T-helper 2 cell (primary cell): ENCODE data around the gene MTFP1.
A peak's percentile ranks its signal among the peaks of the same experiment; 100 is the strongest.
"Not testable (repeated sequence)": the region's sequence is repeated elsewhere in the genome, so short reads cannot be mapped to it uniquely, and the experiment has no call there.

Experiments used
- DNase-seq, 5 experiments: peaks; one replicate each; pipeline versions ENCODE4 v3.0.0 to v3.0.0-alpha.2; 2012 to 2022

MTFP1 gene

DNA sequence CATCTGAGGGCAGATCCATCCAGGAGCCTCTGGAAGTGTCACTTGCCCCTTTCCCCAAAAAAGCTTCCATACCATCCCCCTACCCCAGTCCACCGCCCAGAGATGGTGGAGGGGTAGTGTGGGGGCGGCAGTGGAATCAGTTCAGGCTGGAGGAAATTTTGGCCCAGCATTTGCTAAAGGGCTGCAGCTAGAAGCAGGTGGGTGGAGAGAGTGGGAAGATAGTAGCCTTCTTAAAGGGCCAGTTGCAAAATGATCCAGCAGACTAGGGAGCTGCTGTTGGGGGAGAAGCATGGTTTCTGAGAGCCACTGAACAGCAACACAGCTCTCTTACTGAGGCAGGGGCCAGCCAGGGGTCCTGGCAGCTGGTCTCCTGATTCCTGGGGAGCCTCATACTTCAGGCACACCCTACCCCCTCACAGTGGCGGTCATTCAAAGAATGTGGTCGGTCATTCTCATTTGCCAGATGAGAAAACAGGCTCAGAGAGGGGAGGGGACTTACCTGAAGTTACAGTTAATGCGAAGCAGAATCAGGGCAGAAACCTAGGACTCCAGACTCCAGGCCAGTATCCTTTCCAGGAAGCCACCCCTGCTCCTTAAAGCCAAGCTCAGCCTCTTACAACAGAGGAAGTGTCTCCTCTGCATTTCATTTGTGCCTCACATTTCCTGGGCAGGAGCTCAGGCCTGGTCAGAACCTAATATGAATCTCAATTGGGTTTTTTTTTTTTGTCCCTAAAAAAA lies 23.4 kb upstream of the MTFP1 start:
- no peak for DNase-seq

GRCh38 chr22:30402766-30403104 lies 22.8 kb upstream of the MTFP1 start:
- DNase-seq = not testable (repeated sequence)

GRCh38 chr22:30404307-30404706 lies 21.3 kb upstream of the MTFP1 start:
- DNase-seq = no peak

DNA sequence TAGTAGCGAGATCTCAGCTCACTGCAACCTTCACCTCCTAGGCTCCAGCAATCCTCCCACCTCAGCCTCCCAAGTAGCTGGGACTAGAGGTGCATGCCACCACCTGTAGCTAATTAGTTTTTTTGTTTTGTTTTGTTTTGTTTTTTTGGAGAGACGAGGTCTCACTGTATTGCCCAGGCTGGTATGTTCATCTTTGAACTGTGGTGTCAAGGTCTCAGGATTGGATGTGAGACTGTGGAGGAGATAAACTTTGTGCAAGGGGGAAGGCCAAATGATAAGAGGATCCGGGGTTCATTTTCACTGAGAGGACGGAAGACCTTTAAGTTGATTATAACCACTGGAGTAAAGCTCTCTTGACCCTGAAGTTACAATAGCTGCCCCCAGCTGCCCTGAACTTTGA lies 19.8 kb upstream of the MTFP1 start:
- DNase-seq = no peak

DNA sequence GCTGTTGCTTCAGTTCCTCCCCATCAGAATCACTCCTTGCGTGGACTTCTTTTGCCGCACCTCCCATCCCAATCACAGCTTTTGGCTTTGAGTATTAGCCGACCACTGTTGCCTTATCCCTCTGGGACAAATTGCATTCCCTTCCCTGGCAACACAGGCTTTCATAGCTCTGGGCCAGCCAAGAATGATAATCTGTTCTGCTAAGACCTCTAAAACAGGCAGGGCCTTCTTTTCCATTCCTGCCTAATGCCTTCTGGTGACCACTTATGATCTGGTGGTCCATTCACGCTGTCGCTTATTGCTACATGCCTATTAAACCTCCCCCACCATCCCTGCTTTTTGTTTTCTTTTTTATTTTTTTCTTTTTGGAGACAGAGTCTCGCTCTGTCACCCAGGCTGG lies 19.2 kb upstream of the MTFP1 start:
- no peak for DNase-seq

- no peak for DNase-seq
These were observed 17.0 kb upstream of the MTFP1 start for GRCh38 chr22:30408388-30409102.

DNA sequence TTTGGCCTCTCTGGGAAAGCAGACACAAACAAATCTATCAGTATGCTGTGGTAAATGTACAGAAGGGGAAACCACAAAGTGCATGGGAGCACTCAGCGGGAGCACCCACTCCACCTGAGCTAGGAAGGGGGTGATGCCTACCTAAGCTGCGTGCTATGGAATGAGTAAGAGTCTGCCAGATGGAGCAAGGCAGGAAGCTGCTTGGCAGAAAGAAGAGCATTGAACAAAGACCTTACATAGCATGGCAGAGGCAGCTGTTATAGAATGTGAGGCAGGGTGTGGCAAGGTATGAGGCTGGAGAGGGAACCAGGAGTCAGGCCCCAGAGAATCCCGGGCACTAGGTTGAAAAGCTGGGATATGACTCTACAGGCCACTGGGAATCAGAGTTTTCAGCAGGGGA lies 13.8 kb upstream of the MTFP1 start:
- DNase-seq = no peak

DNA sequence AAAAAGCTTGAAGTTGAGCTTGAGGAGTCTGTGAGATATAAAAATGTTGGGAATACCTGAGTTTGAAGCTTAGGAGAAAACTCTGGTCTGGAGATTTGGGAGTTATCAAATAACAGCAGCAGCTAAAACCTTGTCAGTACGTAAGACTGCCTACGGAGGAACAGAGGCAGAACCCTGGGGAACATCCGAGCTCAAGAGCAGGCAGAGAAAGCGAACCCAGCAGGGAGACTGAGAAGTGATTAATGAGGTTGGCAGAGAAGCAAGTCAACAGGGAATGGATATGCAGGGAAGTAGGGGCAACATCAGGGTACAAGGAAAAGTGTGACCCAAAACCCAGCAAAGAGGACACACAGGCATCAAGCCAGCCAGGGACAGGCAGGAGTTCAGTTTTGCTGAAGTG lies 12.6 kb upstream of the MTFP1 start:
- no peak for DNase-seq

GRCh38 chr22:30413745-30414524 lies 11.6 kb upstream of the MTFP1 start:
- DNase-seq = no peak

- no peak for DNase-seq
These were observed 11.0 kb upstream of the MTFP1 start for GRCh38 chr22:30414525-30415047.

- no peak for DNase-seq
These were observed 9.2 kb upstream of the MTFP1 start for GRCh38 chr22:30416403-30416802.

- no peak for DNase-seq
These were observed 8.7 kb upstream of the MTFP1 start for GRCh38 chr22:30416837-30417236.

GRCh38 chr22:30420347-30421125 lies 5.0 kb upstream of the MTFP1 start:
- DNase-seq = no peak

DNA sequence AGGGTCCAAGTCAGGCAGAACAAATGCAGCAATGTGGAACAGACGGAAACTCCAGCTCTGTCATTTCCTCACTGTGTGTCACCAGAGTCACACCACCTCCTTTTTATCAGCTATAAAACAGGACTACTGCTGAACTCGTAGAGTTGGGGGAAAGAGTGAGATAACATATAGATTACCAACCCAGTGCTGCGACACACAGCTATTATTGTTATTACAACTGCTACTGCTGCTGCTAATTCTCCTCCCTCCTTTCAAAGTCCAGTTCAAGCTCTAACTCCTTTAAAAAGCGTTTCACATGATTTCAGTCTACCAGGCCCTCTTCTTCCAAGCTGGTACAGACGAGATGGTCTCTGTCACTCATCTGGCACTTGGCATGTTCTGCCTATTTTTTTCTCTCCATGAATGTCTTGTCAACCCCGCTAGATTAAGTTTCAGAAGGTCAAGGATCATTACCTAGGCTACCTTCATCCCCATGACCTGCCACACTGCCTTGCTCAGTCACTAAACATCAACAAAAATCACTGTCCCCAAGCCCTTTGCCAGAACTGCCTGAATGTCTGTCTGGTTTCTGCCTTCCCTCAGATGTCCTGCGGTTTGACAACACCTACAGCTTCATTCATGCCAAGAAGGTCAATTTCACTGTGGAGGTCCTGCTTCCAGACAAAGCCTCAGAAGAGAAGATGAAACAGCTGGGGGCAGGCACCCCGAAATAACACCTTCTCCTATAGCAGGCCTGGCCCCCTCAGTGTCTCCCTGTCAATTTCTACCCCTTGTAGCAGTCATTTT lies 3.7 kb upstream of the MTFP1 start:
- peak in 1 of 5 experiments; percentile 34 for DNase-seq

DNA sequence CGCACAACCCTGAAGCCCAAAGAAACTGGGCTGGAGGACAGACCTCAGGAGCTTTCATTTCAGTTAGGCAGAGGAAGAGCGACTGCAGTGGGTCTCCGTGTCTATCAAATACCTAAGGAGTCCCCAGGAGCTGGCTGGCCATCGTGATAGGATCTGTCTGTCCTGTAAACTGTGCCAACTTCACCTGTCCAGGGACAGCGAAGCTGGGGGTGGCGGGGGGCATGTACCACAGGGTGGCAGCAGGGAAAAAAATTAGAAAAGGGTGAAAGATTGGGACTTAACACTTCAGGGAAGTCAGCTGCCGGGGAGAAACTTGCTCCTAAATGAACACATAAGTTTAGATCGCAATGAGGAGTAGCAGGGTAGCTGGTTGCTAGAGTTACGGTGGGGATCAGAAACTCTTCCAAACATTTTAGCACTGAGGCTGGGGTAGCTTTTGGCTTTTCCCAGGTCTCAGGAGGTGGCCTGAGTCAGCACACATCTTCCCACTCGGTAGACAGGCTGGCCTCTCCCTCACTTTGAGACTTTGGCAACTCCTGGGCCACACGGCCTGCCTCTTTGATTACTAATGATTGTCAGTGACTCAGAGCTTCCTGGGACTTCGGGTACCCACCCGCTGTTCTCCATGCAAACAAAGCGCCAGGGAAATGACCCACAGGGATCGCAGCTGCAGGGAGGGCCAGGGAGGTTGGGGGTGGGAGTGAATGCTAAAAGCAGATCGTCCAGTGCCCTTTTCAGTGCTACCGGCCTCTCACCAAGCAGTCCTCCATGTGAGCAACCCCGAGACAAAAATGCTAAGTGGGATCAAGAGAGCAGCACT lies 2.9 kb upstream of the MTFP1 start:
- DNase-seq = peak in 1 of 5 experiments; percentile 8

DNA sequence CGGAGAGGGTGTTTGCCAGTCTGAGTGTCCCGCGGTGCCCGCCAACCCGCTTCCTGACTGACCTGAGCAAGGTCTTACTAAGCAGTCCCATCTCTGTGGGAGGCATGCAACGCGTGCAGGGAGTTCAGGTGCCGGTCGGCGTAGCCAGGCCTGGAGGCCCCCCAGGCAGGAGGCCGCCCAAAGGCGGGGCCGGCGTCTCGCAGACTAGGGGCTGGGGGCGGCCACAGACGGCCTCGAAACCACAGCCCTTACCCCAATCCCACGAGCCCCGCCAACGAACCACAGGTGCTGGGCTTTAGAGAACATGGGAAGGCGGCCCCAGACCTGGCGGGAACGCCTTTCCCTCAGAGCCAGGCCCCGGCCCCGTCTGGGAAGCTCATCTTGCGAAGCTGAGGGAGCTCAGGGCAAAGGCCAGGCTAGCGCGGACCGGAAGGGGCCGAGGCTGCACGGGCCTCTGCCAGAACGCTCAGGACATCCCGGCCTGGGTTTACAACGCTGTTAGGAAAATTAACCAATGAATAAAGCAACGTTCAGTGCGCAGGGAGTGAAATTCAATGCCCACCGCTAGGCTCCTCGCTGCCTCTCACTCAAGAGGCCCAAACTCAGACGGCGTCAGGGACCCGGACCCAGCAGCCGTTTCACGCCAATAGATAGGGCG lies 2.1 kb upstream of the MTFP1 start:
- peak in 4 of 5 experiments; percentile 19 to 61 (median 36) for DNase-seq

DNA sequence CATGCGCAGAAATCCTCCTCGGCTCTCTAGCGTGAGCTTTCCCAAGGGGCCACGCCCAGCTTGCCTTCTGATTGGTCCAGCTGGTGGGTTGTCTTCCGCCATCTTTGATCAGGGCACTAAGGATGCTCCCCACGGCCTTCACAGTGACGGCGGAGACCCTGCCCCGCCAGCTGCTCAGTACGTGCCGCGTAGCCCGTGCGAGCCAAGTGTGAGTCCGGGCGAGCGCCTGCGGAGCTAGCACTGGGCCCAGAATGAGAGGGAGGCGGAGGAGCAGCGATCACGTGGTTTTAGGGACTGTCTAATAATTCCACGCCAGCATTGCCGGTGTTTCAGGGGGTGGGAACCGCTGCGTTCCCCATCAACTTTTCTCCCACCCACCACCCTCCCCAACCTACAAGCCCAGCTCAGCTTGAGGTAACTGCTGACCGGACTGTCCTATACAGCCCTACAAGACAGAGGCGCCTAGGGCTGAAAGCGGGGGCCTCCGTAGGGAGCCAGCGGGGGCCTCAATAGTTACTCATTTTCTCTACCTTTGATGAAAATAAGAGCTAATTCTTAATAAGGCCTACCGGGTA lies 1.5 kb upstream of the MTFP1 start:
- DNase-seq = peak; percentile 88 to 100 (median 98)

- peak in 1 of 5 experiments; percentile 64 for DNase-seq
These were observed 838 bp upstream of the MTFP1 start for GRCh38 chr22:30424534-30425326.

- DNase-seq = no peak
These were observed 297 bp upstream of the MTFP1 start for GRCh38 chr22:30425327-30425615.
